Stomach (tissue), 4 donors: Measurements from ENCODE around the gene RNH1.

Experiments used
- CTCF ChIP-seq, 7 experiments: fragments of 450-650 bp in 4 of 7; fragments of 200-600 bp in 3 of 7; sonication (generic) in 3 of 7; IDR thresholded peaks; one replicate each; pipeline ENCODE4 v1.5.1; 2016 to 2019; ENCODE audit warnings: antibody characterized with exemption in 7 of 7, control low read depth in 2 of 7, mild to moderate bottlenecking in 1 of 7
- POLR2A ChIP-seq, 4 donors: fragments of 450-650 bp; IDR thresholded peaks; one replicate each; pipeline ENCODE4 v1.6.1; 2016; ENCODE audit warnings: antibody characterized with exemption in 4 of 4, control low read depth in 2 of 4, mild to moderate bottlenecking in 1 of 4, moderate library complexity in 1 of 4

- TF ChIP-seq CTCF (IDR thresholded peaks at IDR 0.05) (no peak), POLR2A (IDR thresholded peaks at IDR 0.05) (no peak)
Measured at GRCh38 chr11:538431-539051, 31.5 kb upstream of the RNH1 start.
